ENCODE results near the gene NT5C2. TPM values are rescaled to one million over a fixed set of nuclear protein-coding genes. Genes with fewer than 3 reads are reported as not detected.
"Not testable (repeated sequence)": the region's sequence is repeated elsewhere in the genome, so short reads cannot be mapped to it uniquely, and the experiment has no call there.

Gene NT5C2
- total RNA-seq, 4 donors from 2014 or later: 91.2 to 98.3 (median 92.5) TPM

DNA sequence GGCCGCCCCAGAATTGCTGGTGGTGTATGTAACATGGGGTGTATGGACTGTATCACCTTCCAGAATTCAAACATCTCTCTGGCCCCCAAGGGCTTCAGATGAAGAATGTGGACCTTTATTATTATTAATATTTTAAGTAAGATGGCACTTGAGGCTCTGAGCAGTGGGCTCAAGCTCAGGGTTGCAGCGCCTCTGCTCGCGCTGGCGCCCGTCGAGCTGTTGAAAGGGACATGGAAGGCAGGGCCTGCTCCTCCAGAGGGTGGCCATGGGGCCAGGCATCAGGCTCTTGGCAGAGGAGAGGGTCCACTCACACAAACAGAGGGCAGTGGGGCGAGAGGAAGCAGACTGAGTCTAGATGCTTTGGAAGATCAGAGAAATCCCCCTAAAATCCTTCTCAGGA lies 120.2 kb downstream of the NT5C2 start:
- intact Hi-C loops (cut with DNase I): no loop called here
- no peak for DNase-seq
- no peak overlapping the region for H3K4me3 ChIP-seq
- 94 to 96% methylated on average over 3 to 5 of the region's 8 CpGs for WGBS, 2 donors
- peaks cover 0 to 24% (median 0%) of the 10 kb centered on the region in 3 donors for H3K36me3 ChIP-seq
- no peak for TF ChIP-seq POLR2A (IDR thresholded peaks at IDR 0.05)
- TF ChIP-seq, protein P1, sequence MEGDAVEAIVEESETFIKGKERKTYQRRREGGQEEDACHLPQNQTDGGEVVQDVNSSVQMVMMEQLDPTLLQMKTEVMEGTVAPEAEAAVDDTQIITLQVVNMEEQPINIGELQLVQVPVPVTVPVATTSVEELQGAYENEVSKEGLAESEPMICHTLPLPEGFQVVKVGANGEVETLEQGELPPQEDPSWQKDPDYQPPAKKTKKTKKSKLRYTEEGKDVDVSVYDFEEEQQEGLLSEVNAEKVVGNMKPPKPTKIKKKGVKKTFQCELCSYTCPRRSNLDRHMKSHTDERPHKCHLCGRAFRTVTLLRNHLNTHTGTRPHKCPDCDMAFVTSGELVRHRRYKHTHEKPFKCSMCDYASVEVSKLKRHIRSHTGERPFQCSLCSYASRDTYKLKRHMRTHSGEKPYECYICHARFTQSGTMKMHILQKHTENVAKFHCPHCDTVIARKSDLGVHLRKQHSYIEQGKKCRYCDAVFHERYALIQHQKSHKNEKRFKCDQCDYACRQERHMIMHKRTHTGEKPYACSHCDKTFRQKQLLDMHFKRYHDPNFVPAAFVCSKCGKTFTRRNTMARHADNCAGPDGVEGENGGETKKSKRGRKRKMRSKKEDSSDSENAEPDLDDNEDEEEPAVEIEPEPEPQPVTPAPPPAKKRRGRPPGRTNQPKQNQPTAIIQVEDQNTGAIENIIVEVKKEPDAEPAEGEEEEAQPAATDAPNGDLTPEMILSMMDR (IDR thresholded peaks at IDR 0.05): no peak
- no peaks in the 10 kb centered on the region for H3K27me3 ChIP-seq
- H3K27ac ChIP-seq: no peak overlapping the region
- H3K4me1 ChIP-seq: peaks cover 0 to 13% (median 3%) of the 10 kb centered on the region in 3 donors
- H3K9me3 ChIP-seq: no peaks in the 10 kb centered on the region

DNA sequence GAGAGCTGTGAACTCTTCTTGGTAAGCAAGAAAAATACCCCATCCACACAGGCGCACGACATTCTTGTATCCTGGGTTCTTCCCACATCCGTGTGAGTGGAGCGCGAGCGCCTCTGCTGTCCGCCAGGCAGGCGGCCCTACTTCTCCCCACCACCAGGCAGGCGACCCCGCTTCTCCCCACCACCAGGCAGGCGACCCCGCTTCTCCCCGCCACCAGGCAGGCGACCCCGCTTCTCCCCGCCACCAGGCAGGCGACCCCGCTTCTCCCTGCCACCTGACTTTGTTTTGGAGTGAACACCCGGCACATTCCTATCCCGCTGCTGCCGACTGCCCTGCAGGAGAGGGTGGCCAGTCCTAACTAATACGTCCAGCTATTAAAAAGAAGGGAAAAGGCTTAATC lies 120.8 kb downstream of the NT5C2 start:
- peaks cover 0 to 13% (median 3%) of the 10 kb centered on the region in 3 donors for H3K4me1 ChIP-seq
- H3K4me3 ChIP-seq: no peak overlapping the region
- DNase-seq: no peak
- no peak for TF ChIP-seq POLR2A (IDR thresholded peaks at IDR 0.05)
- TF ChIP-seq, protein P1 (IDR thresholded peaks at IDR 0.05): no peak
- H3K36me3 ChIP-seq: peaks cover 0 to 18% (median 0%) of the 10 kb centered on the region in 3 donors
- no peaks in the 10 kb centered on the region for H3K9me3 ChIP-seq
- no peaks in the 10 kb centered on the region for H3K27me3 ChIP-seq
- 86 to 98% methylated on average over 10 to 12 of the region's 22 CpGs for WGBS, 2 donors
- intact Hi-C loops (cut with DNase I): no loop called here
- H3K27ac ChIP-seq: no peak overlapping the region

DNA sequence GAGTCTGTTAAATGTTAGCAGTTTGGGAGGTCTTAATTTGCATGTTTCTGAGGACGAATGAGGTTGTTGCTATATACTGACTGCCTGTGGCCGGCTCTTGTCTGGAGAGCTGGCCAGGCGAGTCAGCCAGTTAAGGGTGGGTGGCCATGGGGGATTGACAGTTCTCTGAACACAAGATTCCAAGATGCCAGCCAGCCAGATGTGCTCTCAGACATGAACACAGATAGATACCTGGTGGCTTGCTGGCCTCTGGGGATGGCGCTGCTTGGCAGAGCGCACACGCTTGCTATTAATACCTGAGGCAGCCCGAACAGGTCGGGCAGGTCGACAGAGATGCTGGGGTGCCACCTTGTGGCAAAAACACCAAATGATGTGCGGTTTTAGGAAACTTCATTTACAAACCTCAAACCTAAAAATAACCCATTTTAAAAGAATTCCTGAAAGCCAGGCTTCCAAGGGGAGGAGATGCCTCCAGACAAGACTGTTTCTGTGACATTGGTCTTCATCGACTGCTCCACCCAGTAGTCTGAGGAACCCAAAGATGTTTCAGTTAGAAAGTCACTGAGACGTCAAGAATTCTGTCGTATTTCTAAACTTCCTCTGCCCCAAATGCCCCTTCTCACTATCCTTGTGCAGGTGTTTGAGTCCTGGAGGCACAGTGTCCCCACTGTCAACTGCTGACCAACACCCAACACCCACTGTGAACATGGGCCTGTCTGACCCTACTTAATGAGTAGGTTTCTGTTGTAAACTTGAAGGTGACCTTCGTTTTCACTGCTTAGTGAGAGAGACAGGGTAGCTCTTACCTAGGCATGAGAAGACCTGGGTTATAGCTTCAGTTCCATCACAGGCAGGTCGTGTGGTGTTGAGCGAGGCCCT lies 123.4 kb downstream of the NT5C2 start:
- no peaks in the 10 kb centered on the region for H3K9me3 ChIP-seq
- H3K27me3 ChIP-seq: no peaks in the 10 kb centered on the region
- H3K4me1 ChIP-seq: peaks cover 0 to 13% (median 3%) of the 10 kb centered on the region in 3 donors
- no peaks in the 10 kb centered on the region for H3K36me3 ChIP-seq
- 21 to 28% methylated on average over 10 to 13 of the region's 16 CpGs for WGBS, 2 donors
- H3K27ac ChIP-seq: no peak overlapping the region
- TF ChIP-seq, protein P1 (IDR thresholded peaks at IDR 0.05): peak; percentile 64 to 80 (median 73)
- TF ChIP-seq POLR2A (IDR thresholded peaks at IDR 0.05): no peak
- H3K4me3 ChIP-seq: no peak overlapping the region
- no peak for DNase-seq
- intact Hi-C loops (cut with DNase I): loop anchor here (5.0 to 10.0 kb wide), 3 partner anchors 152 to 235 kb away; partner anchors contain the start of genes CNNM2, CYP17A1 and RPEL1

DNA sequence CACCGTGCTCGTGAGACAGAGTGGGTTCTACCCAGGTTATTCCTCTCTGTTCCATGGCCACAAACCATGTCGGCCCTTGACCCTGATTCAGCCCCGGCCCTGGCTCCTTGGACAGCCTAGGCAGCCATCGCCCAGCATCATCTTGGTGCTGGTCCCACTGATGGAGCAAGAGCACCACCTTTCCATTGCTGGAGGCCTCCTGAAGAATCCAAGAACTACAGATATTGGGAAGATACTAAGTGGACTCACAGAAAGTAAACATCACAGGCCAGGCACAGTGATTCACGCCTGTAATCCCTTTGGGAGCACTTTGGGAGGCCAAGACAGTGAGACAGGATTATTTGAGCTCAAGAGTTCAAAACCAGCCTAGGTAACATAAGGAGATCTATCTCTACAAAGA lies 125.1 kb downstream of the NT5C2 start:
- WGBS, 2 donors: 69 to 75% methylated on average over 3 to 5 of the region's 6 CpGs
- no peak overlapping the region for H3K4me3 ChIP-seq
- no peak overlapping the region for H3K27ac ChIP-seq
- TF ChIP-seq, protein P1 (IDR thresholded peaks at IDR 0.05): no peak
- TF ChIP-seq POLR2A (IDR thresholded peaks at IDR 0.05): no peak
- no peak for DNase-seq
- no peaks in the 10 kb centered on the region for H3K36me3 ChIP-seq
- intact Hi-C loops (cut with DNase I): loop anchor here (5.0 to 10.0 kb wide), 3 partner anchors 151 to 233 kb away; partner anchors contain the start of genes CNNM2, CYP17A1 and RPEL1
- no peaks in the 10 kb centered on the region for H3K9me3 ChIP-seq
- no peaks in the 10 kb centered on the region for H3K27me3 ChIP-seq
- peaks cover 0 to 13% (median 3%) of the 10 kb centered on the region in 3 donors for H3K4me1 ChIP-seq

DNA sequence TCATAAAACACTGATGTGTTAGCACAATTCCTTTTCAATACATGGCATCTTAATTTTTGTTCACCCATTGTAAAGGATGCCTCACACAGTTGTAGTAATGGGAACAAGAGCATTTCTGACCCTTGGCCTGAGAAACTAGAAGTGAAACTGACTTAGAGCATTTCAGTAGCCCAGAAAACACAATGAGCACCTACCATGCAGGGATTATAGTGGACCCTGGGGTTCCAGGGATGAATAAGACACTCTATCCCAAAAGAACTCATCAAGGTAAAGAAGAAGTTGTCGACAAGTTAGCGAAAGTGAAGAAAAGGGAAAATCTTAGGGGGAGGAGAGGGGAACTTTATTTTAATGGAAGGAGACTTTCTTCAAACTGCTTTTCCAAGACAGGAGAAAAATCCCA lies 125.6 kb downstream of the NT5C2 start:
- peaks cover 0 to 13% (median 3%) of the 10 kb centered on the region in 3 donors for H3K4me1 ChIP-seq
- H3K36me3 ChIP-seq: no peaks in the 10 kb centered on the region
- H3K9me3 ChIP-seq: no peaks in the 10 kb centered on the region
- intact Hi-C loops (cut with DNase I): loop anchor here (5.0 to 10.0 kb wide), 3 partner anchors 150 to 233 kb away; partner anchors contain the start of genes CNNM2, CYP17A1 and RPEL1
- DNase-seq: no peak
- no peak overlapping the region for H3K27ac ChIP-seq
- no peak for TF ChIP-seq POLR2A (IDR thresholded peaks at IDR 0.05)
- H3K4me3 ChIP-seq: no peak overlapping the region
- WGBS, 2 donors: 98 to 100% methylated on average over 2 of the region's 2 CpGs
- H3K27me3 ChIP-seq: no peaks in the 10 kb centered on the region

DNA sequence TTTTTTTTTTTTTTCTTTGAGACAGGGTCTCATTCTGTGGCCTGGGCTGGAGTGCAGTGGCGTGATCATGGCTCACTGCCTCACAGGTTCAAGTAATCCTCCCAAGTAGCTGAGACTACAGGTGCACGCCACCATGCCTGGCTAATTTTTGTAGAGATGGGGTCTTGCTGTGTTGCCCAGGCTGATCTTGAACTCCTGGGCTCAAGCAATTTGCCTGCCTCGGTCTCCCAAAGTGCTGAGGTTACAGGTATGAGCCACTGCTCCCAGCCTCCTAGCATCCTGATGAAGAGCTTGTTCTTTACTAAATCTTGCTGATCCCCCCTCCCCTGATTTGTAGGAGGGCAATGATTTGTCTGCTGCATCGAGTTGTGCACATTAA lies 126.0 kb downstream of the NT5C2 start:
- DNase-seq, H3K9me3 ChIP-seq, H3K27ac ChIP-seq, H3K36me3 ChIP-seq, H3K27me3 ChIP-seq, H3K4me3 ChIP-seq: not testable (repeated sequence)
- 80 to 81% methylated on average over 2 to 3 of the region's 4 CpGs for WGBS, 2 donors
- peaks cover 0 to 13% (median 3%) of the 10 kb centered on the region in 3 donors for H3K4me1 ChIP-seq
- intact Hi-C loops (cut with DNase I): loop anchor here (5.0 to 10.0 kb wide), 3 partner anchors 150 to 232 kb away; partner anchors contain the start of genes CNNM2, CYP17A1 and RPEL1
